H54 (cell line): ENCODE results near the gene RBM17.
"Not testable (repeated sequence)": the region's sequence is repeated elsewhere in the genome, so short reads cannot be mapped to it uniquely, and the experiment has no call there.

Experiments
- DNase-seq: peaks from one replicate; pipeline ENCODE4 v3.0.0; 2011; ENCODE audit warnings: low spot score, mixed read lengths; ENCODE audit not compliant: insufficient read length
- FAIRE-seq: peaks from 3 replicates; lab custom pipeline; 2011; peaks lifted over from hg19 to GRCh38; lab: Jason Lieb, UNC
- POLR2A ChIP-seq: IDR thresholded peaks from 2 replicates; pipeline ENCODE4 v1.6.1; 2011; ENCODE audit warnings: low read depth, mild to moderate bottlenecking, low read length

Gene RBM17

DNA sequence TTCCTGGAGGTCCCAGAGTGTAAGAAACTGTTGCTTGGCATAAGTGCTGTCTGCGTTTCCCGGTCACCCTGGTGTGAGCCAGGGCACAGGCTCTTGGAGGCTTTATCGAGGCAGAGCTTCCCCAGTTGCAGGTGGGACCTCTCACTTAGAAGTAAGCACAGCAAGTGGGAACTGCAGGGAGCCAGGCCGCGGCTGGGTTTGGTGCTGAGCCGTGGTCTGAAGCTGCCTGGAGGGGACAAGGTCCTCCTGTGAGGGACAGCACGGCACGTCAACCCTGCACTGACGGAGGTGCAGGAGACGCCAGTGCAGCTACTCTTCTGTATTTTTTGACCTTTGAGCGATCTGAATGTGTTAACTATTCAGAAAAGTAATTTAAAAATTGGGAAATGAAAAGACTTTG is 58.1 kb downstream of the RBM17 start:
- no peak for FAIRE-seq
- DNase-seq: no peak
- no peak for TF ChIP-seq POLR2A

- no peak for DNase-seq
- TF ChIP-seq POLR2A: no peak
- FAIRE-seq: no peak
Observed at GRCh38 chr10:6148251-6148701, 59.4 kb downstream of the RBM17 start.

DNA sequence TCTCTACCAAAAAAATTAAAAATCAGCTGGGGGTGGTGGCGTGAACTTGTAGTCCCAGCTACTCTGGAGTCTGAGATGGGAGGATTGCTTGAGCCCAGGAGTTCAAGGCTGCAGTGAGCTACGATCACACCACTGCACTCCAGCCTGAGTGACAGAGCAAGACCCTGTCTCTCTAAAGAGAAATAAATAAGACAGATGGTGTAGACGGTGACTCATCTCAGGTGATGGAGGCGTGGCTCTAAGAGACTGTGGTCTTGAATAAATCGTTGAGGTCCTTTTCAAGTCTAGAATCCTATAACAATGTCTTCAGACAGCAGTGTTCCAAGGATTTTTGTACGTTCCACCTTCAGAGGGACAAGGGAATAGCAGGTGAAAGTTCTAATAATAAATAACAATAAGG is 60.1 kb downstream of the RBM17 start:
- DNase-seq: no peak
- no peak for TF ChIP-seq POLR2A
- no peak for FAIRE-seq

DNA sequence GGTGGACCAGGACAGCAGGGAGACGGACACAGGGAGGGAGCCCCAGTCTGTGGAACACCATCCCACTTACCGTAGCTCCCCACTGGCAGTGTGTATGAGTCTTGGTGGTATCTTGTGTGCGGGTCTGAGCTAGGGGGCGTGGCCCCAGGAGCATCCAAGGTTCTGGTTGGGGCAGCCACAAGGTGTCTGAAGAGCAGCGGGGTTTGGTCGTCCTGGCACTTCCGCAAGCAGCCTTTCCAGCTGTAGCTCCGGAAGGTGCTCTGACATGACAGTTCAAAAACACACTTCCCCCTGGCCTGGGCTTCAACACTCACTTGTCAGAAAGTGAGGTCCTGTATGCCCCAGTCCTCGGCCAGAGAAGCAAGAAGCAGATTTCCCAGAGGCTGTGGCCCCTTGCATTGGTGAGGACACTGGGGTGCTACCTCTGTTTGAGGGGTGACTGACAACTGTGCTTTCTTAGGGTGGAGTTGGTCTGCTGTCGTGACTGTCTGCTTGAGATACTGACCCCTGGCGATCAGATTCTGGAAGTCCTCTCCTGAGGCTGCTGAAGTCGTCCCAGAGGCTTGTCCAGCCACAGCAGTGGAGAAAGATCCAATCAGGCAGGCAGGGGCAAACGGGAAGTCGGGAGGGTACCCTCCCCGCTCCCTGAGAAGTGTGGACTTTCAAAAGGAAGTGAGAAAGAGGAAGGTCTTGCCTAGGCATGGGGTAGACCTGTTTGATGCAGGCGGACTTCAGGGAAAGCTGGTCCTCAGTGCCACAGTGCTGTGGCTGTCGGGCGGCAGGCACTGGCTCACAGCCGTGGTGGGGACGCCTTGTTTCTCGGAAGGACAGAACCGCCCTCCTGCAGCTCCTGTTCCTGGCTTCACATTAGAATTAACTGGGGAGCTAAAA is 62.5 kb downstream of the RBM17 start:
- TF ChIP-seq POLR2A: no peak
- DNase-seq (no peak), FAIRE-seq (no peak)

- no peak for FAIRE-seq
- no peak for TF ChIP-seq POLR2A
- DNase-seq: no peak
Observed at GRCh38 chr10:6153845-6154244, 65.0 kb downstream of the RBM17 start.

GRCh38 chr10:6154566-6154965 is 65.7 kb downstream of the RBM17 start:
- no peak for FAIRE-seq
- no peak for TF ChIP-seq POLR2A
- DNase-seq: no peak

DNA sequence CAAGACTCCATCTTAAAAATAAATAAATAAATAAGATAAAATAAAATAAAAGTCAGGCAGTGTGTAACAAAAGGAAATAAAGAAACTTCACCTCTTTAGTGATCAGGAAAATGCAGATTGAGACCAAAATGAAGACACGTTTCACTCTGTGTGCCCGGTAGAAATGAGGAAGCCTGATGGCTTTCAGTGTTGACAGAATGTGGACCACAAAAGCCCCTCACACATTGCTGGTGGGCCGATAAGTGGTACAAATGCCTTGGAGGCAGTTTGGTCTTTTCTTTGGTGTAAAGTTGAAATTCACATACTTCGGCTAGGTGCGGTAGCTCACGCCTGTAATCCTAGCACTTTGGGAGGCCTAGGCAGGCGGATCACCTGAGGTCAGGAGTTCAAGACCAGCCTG is 69.4 kb downstream of the RBM17 start:
- DNase-seq (no peak), FAIRE-seq (no peak)
- no peak for TF ChIP-seq POLR2A

DNA sequence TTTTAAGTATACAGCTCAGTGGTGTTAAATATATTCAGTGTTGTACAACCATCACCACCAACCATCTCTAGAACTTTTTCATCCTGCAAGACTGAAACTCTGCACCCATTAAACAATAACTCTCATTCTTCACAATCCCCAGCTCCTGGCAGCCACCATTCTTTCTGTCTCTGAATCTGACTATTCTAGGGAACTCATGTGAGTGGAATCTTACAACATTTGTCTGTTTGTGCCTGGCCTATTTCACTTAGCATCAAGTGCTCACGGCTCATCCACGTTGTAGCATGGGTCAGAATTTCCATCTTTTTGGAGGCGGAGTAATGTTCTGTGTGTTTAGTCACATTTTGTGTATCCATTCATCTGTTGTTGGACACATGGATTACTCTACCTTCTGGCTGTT is 73.1 kb downstream of the RBM17 start:
- DNase-seq (no peak), FAIRE-seq (no peak)
- no peak for TF ChIP-seq POLR2A

GRCh38 chr10:6162589-6163356 is 73.9 kb downstream of the RBM17 start:
- TF ChIP-seq POLR2A: no peak
- DNase-seq (no peak), FAIRE-seq (no peak)

DNA sequence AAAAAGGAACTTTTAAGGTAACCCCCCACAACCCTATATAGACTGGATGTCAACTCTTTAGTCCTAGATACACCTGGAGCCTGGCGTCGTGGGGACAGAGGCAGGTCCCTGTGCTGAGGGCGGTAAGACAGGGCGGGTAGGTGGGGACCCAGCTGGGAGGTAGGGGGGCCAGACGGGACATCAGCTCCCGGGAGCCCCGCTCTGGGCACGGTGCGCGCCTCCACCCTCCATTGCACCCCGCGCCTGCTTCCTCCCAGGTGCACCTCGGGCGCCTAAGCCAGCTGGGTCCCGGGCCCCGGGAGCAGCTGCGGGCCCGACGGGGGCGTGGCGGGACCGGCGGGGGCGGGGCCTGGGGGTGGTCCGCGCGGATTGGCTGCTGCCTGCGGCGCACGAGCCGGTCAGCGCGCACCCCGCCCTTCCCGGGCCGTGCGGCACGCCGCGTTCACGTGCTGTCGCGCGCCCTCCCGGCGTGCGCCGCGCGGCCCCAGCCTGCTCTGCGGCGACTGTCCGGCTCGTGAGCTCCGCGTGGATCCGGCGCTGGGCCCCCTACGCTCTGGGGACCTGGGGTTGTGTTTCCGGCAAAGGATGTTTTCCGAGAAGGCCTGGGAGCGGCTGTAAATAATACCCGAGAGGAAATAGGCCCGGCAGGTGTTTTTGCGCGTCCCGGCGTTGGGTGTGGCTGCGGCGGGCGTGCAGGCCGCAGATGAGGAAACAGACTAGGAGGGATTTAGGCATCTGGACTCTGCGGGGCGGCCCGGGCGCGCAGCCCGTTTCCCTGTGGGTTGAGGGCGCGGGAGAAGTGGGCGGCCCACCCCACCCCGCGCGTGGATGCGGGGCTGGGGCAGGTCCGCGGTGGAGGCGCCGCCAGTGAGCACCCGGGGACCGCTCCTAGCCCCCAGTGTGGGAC is 74.8 kb downstream of the RBM17 start:
- FAIRE-seq: no peak
- peak; percentile 50; the same call in 1 of the 2 replicates for TF ChIP-seq POLR2A

DNA sequence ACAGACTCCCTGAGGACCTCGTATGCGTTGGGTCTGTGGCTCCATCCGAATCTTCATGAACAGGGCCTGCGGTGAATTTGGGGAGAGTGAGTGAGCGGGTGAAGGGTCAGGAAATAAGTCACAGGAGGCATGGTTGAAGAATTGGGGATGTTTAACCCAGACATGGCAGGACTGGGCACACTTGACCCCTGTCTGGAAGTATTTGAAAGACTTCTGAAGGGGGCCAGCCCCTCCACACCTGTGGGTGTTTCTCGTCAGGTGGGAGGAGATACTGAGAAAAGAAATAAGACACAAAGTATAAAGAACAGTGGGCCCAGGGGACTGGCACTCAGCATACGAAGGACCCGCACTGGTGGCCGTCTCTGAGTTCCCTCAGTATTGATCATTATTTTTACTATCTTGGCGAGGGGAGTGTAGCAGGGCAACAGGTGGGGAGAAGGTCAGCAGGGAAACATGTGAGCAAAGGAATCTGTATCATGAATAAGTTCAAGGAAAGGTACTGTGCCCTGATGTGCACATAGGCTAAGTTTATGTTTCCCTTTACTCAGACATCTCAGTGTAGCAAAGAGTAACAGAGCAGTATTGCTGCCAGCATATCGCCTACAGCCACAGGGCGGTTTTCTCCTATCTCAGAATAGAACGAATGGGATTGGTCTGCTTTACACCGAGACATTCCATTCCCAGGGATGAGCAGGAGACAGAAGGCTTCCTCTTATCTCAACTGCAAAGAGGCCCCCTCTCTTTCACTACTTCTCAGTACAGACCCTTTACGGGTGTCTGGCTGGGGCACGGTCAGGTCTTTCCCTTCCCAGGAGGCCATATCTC is 75.6 kb downstream of the RBM17 start:
- FAIRE-seq: no peak
- TF ChIP-seq POLR2A: no peak
- DNase-seq: no peak

More for the DNA sequence above, 74.8 kb downstream of the RBM17 start:
- peak; percentile 84 for DNase-seq

DNA sequence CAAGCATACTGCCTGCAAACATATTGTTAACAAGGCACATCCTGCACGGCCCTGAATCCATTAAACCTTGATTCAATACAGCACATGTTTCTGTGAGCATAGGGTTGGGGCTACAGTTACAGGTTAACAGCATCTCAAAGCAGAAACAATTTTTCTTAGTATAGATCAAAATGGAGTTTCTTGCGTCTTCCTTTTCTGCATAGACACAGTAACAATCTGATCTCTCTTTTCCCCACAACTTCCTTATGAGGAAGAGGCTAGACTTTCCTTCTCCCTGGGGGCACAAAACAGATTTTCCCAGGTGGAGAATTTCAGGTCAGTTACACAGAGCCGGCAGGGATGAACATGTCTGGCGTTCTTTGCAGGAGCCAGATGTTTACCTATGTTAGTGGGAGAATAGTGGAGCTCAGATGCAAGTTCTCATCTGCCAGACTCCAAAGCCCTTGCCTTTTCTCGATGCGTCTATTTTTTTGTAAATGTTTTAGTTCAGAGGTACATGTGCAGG is 76.4 kb downstream of the RBM17 start:
- FAIRE-seq: no peak
- DNase-seq: no peak
- TF ChIP-seq POLR2A: no peak

DNA sequence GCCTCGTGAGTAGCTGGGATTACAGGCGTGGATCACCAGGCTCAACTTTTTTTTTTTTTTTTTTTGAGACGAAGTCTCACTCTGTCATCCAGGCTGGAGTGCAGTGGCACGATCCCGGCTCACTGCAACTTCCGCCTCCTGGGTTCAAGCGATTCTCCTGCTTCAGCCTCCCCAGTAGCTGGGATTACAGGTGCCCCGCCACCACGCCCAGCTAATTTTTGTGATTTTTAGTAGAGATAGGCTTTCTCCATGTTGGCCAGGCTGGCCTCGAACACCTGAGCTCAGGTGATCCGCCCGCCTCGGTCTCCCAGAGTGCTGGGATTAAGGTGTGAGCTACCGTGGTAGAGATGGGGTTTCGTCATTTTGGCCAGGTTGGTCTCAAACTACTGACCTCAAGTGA is 77.1 kb downstream of the RBM17 start:
- not testable (repeated sequence) for DNase-seq, FAIRE-seq
